Stomach (tissue), 4 donors: Measurements from ENCODE around the gene ZNF135.

Experiments used
- CTCF ChIP-seq, 7 experiments: fragments of 450-650 bp in 4 of 7; fragments of 200-600 bp in 3 of 7; sonication (generic) in 3 of 7; IDR thresholded peaks; one replicate each; pipeline ENCODE4 v1.5.1; 2016 to 2019; ENCODE audit warnings: antibody characterized with exemption in 7 of 7, control low read depth in 2 of 7, mild to moderate bottlenecking in 1 of 7
- EP300 ChIP-seq: sonication (generic); formaldehyde crosslinking; IDR thresholded peaks from one replicate; pipeline ENCODE4 v1.6.1; 2017; ENCODE audit warnings: antibody characterized with exemption
- POLR2A ChIP-seq, 4 donors: fragments of 450-650 bp; IDR thresholded peaks; one replicate each; pipeline ENCODE4 v1.6.1; 2016; ENCODE audit warnings: antibody characterized with exemption in 4 of 4, control low read depth in 2 of 4, mild to moderate bottlenecking in 1 of 4, moderate library complexity in 1 of 4
- POLR2AphosphoS5 ChIP-seq, 3 donors: sonication (generic); formaldehyde crosslinking; IDR thresholded peaks; one replicate each; pipeline ENCODE4 v1.6.1; 2016; ENCODE audit warnings: antibody characterized with exemption in 3 of 3

- TF ChIP-seq CTCF (IDR thresholded peaks at IDR 0.05) (no peak), POLR2A (IDR thresholded peaks at IDR 0.05) (no peak), POLR2AphosphoS5 (IDR thresholded peaks at IDR 0.05) (no peak), EP300 (no peak)
Measured at GRCh38 chr19:58083021-58083420, 23.9 kb downstream of the ZNF135 start.
